ENCODE results near the gene NHS. TPM values are rescaled to one million over a fixed set of nuclear protein-coding genes. Genes with fewer than 3 reads are reported as not detected.

Gene NHS
- total RNA-seq, 1 donor from 2014 or later, result 6.6 TPM

- Mint-ChIP-seq H3K4me1 (ENCODE audit: low read depth, unreplicated experiment) (peaks cover 2% of the 10 kb centered on the region), H3K36me3 (ENCODE audit: low read depth, unreplicated experiment) (no peaks in the 10 kb centered on the region), H3K4me3 (ENCODE audit: unreplicated experiment) (no peak overlapping the region), H3K27me3 (ENCODE audit: low read depth, unreplicated experiment) (no peaks in the 10 kb centered on the region), H3K9me3 (ENCODE audit: unreplicated experiment) (no peaks in the 10 kb centered on the region), H3K27ac (ENCODE audit: unreplicated experiment) (no peak overlapping the region)
- DNase-seq (ENCODE audit: low read depth) (no peak), FAIRE-seq (peak; percentile 54)
- Histone ChIP-seq H2AFZ (ENCODE audit: low read depth, low read length) (no peak overlapping the region), H3K27me3 (ENCODE audit: insufficient read depth, low read length) (no peaks in the 10 kb centered on the region), H3K27ac (ENCODE audit: low read depth, low read length) (no peak overlapping the region), H3K79me2 (ENCODE audit: insufficient read depth, low read length) (peaks cover 38% of the 10 kb centered on the region), H3K4me2 (ENCODE audit: low read length) (no peak overlapping the region), H3K4me1 (ENCODE audit: insufficient read depth, low read length) (no peaks in the 10 kb centered on the region), H3K4me3 (ENCODE audit: insufficient read depth, low read depth, low read length) (no peak overlapping the region), H3K9me3 (ENCODE audit: insufficient read depth, low read depth, low read length) (no peaks in the 10 kb centered on the region), H3K9ac (ENCODE audit: low read length) (no peak overlapping the region), H4K20me1 (ENCODE audit: insufficient read depth, low read length) (peaks cover 17% of the 10 kb centered on the region), H3K36me3 (ENCODE audit: insufficient read depth, low read length) (no peaks in the 10 kb centered on the region)
- TF ChIP-seq EZH2 (IDR thresholded peaks at IDR 0.05; ENCODE audit: insufficient read depth, low read length), result no peak
- TF ChIP-seq, protein P1, sequence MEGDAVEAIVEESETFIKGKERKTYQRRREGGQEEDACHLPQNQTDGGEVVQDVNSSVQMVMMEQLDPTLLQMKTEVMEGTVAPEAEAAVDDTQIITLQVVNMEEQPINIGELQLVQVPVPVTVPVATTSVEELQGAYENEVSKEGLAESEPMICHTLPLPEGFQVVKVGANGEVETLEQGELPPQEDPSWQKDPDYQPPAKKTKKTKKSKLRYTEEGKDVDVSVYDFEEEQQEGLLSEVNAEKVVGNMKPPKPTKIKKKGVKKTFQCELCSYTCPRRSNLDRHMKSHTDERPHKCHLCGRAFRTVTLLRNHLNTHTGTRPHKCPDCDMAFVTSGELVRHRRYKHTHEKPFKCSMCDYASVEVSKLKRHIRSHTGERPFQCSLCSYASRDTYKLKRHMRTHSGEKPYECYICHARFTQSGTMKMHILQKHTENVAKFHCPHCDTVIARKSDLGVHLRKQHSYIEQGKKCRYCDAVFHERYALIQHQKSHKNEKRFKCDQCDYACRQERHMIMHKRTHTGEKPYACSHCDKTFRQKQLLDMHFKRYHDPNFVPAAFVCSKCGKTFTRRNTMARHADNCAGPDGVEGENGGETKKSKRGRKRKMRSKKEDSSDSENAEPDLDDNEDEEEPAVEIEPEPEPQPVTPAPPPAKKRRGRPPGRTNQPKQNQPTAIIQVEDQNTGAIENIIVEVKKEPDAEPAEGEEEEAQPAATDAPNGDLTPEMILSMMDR (IDR thresholded peaks at IDR 0.05; ENCODE audit: insufficient read depth, low read depth, low read length), result no peak
These were observed 365.4 kb downstream of the NHS start for GRCh38 chrX:17740137-17741122.

GRCh38 chrX:17741123-17741511 is 366.1 kb downstream of the NHS start:
- H2AFZ ChIP-seq (ENCODE audit: low read depth, low read length), result no peak overlapping the region
- Mint-ChIP-seq H3K27ac (ENCODE audit: unreplicated experiment) (no peak overlapping the region), H3K27me3 (ENCODE audit: low read depth, unreplicated experiment) (no peaks in the 10 kb centered on the region), H3K4me3 (ENCODE audit: unreplicated experiment) (no peak overlapping the region), H3K9me3 (ENCODE audit: unreplicated experiment) (no peaks in the 10 kb centered on the region), H3K36me3 (ENCODE audit: low read depth, unreplicated experiment) (no peaks in the 10 kb centered on the region), H3K4me1 (ENCODE audit: low read depth, unreplicated experiment) (peaks cover 2% of the 10 kb centered on the region)
- no peak for DNase-seq (ENCODE audit: low read depth)
- no peaks in the 10 kb centered on the region for H3K4me1 ChIP-seq (ENCODE audit: insufficient read depth, low read length)
- H3K27me3 ChIP-seq (ENCODE audit: insufficient read depth, low read length), result no peaks in the 10 kb centered on the region
- no peak overlapping the region for H3K4me2 ChIP-seq (ENCODE audit: low read length)
- H3K9me3 ChIP-seq (ENCODE audit: insufficient read depth, low read depth, low read length), result no peaks in the 10 kb centered on the region
- peaks cover 38% of the 10 kb centered on the region for H3K79me2 ChIP-seq (ENCODE audit: insufficient read depth, low read length)
- no peak overlapping the region for H3K27ac ChIP-seq (ENCODE audit: low read depth, low read length)
- FAIRE-seq, result no peak
- H3K9ac ChIP-seq (ENCODE audit: low read length), result no peak overlapping the region
- H3K36me3 ChIP-seq (ENCODE audit: insufficient read depth, low read length), result no peaks in the 10 kb centered on the region
- no peak overlapping the region for H3K4me3 ChIP-seq (ENCODE audit: insufficient read depth, low read depth, low read length)
- H4K20me1 ChIP-seq (ENCODE audit: insufficient read depth, low read length), result peaks cover 17% of the 10 kb centered on the region
- TF ChIP-seq, protein P1 (IDR thresholded peaks at IDR 0.05; ENCODE audit: insufficient read depth, low read depth, low read length), result no peak
- no peak for TF ChIP-seq EZH2 (IDR thresholded peaks at IDR 0.05; ENCODE audit: insufficient read depth, low read length)

DNA sequence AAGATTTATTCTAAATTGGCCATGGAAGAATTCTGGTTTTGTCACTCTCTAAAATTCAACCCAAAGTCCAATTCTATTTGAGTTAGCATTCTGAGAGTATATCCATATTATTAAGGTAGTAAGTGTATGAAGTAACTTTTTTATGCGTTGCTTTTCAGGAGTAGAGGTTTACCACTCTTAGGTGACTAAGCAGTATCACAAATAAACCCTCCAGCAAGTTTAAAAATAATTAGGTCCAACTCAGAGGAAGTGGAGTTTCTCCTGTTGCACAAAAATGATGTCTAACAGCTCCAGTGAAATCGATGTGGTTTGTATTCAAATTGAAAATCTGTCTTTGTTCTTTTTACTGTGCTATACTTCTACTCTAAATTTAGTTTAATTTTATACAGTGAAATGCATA is 368.9 kb downstream of the NHS start:
- no peak overlapping the region for H3K4me3 ChIP-seq (ENCODE audit: insufficient read depth, low read depth, low read length)
- no peak overlapping the region for H2AFZ ChIP-seq (ENCODE audit: low read depth, low read length)
- no peaks in the 10 kb centered on the region for H3K36me3 Mint-ChIP-seq (ENCODE audit: low read depth, unreplicated experiment)
- no peak overlapping the region for H3K9ac ChIP-seq (ENCODE audit: low read length)
- H3K9me3 Mint-ChIP-seq (ENCODE audit: unreplicated experiment), result no peaks in the 10 kb centered on the region
- H3K4me1 Mint-ChIP-seq (ENCODE audit: low read depth, unreplicated experiment), result no peaks in the 10 kb centered on the region
- no peaks in the 10 kb centered on the region for H3K9me3 ChIP-seq (ENCODE audit: insufficient read depth, low read depth, low read length)
- no peaks in the 10 kb centered on the region for H3K4me1 ChIP-seq (ENCODE audit: insufficient read depth, low read length)
- TF ChIP-seq, protein P1 (IDR thresholded peaks at IDR 0.05; ENCODE audit: insufficient read depth, low read depth, low read length), result no peak
- TF ChIP-seq EZH2 (IDR thresholded peaks at IDR 0.05; ENCODE audit: insufficient read depth, low read length), result no peak
- FAIRE-seq (peak; percentile 84), DNase-seq (ENCODE audit: low read depth) (no peak)
- H3K4me2 ChIP-seq (ENCODE audit: low read length), result no peak overlapping the region
- no peaks in the 10 kb centered on the region for H3K36me3 ChIP-seq (ENCODE audit: insufficient read depth, low read length)
- peaks cover 17% of the 10 kb centered on the region for H4K20me1 ChIP-seq (ENCODE audit: insufficient read depth, low read length)
- peaks cover 3% of the 10 kb centered on the region for H3K27me3 Mint-ChIP-seq (ENCODE audit: low read depth, unreplicated experiment)
- H3K27ac Mint-ChIP-seq (ENCODE audit: unreplicated experiment), result no peak overlapping the region
- no peak overlapping the region for H3K27ac ChIP-seq (ENCODE audit: low read depth, low read length)
- H3K79me2 ChIP-seq (ENCODE audit: insufficient read depth, low read length), result peaks cover 29% of the 10 kb centered on the region
- no peak overlapping the region for H3K4me3 Mint-ChIP-seq (ENCODE audit: unreplicated experiment)
- no peaks in the 10 kb centered on the region for H3K27me3 ChIP-seq (ENCODE audit: insufficient read depth, low read length)
